ENCODE data around the gene TRIM72. TPM values are rescaled to one million over a fixed set of nuclear protein-coding genes. Genes with fewer than 3 reads are reported as not detected.
"Not testable (repeated sequence)": the region's sequence is repeated elsewhere in the genome, so short reads cannot be mapped to it uniquely, and the experiment has no call there.

Gene TRIM72
- total RNA-seq, 4 donors from 2014 or later: 76.7 to 101 (median 97.4) TPM

- no peak for ATAC-seq
- Histone ChIP-seq H3K4me3 (no peak overlapping the region), H3K27me3 (no peaks in the 10 kb centered on the region), H3K4me1 (no peaks in the 10 kb centered on the region), H3K9me3 (no peaks in the 10 kb centered on the region), H3K36me3 (no peaks in the 10 kb centered on the region), H3K27ac (no peak overlapping the region)
- no peak for DNase-seq
- in situ Hi-C loops (cut with MboI; ENCODE audit: low sequenced_read_pairs in 4 of 4): no loop called here
- intact Hi-C loops (cut with DNase I; ENCODE audit: low total_unique reads): no loop called here
- TF ChIP-seq POLR2A (IDR thresholded peaks at IDR 0.05) (no peak), CTCF (IDR thresholded peaks at IDR 0.05 in 4 of 5, conservative IDR thresholded peaks at IDR 0.05 in 1 of 5) (no peak)
These were observed 24.1 kb downstream of the TRIM72 start for GRCh38 chr16:31238041-31238440.

GRCh38 chr16:31242206-31242605, 28.3 kb downstream of the TRIM72 start:
- in situ Hi-C loops (cut with MboI; ENCODE audit: low sequenced_read_pairs in 4 of 4): no loop called here
- peak in 1 of 2 donors; percentile 29 for ATAC-seq
- no peak for TF ChIP-seq CTCF (IDR thresholded peaks at IDR 0.05 in 4 of 5, conservative IDR thresholded peaks at IDR 0.05 in 1 of 5)

DNA sequence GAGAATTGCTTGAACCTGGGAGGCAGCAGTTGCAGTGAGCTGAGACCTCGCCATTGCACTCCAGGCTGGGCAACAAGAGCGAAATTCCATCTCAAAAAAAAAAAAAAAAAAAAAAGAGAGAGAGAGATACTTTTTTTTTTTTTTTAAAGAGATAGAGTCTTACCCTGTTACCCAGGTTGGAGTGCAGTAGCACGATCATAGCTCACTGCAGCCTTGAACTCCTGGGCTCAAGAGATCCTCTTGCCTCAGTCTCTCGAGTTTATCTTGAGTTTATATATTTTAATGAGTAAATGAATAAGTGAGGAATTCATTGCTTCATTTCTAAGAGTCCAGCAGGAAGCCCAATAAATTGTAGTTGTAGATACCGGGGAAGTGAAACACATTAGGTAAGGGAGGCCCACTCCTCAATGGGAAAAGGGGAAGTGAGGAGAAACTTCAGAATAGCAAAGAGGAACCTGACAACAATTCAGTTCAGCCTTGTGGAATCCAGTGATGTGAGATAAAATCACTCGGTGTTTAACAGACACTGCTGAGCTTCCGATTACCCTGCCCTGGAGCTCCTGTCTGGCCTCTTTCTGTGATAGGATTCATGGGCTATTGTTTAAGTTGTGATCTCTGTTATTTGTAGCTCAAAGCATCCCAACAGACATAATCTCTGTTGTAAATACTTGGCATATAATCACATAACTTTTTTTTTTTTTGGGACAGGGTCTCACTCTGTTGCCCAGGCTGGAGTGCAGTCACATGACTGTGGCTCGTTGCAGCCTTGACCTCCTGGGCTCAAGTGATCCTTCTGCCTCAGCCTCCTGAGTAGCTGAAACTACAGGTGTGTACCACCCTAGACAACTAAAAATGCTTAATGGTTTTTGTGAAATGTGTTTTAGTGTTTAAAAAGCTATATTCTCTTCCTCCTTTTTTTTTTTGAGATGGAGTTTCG, 30.1 kb downstream of the TRIM72 start:
- ATAC-seq (peak in 1 of 2 donors; percentile 18), DNase-seq (no peak)
- no peaks in the 10 kb centered on the region for H3K9me3 ChIP-seq
- H3K4me1 ChIP-seq: no peaks in the 10 kb centered on the region
- TF ChIP-seq CTCF (IDR thresholded peaks at IDR 0.05 in 4 of 5, conservative IDR thresholded peaks at IDR 0.05 in 1 of 5) (no peak), POLR2A (IDR thresholded peaks at IDR 0.05) (no peak)
- intact Hi-C loops (cut with DNase I; ENCODE audit: low total_unique reads) (no loop called here), in situ Hi-C loops (cut with MboI; ENCODE audit: low sequenced_read_pairs in 4 of 4) (no loop called here)
- H3K27ac ChIP-seq: no peak overlapping the region
- no peaks in the 10 kb centered on the region for H3K36me3 ChIP-seq
- no peak overlapping the region for H3K4me3 ChIP-seq
- H3K27me3 ChIP-seq: peaks cover 0 to 3% (median 0%) of the 10 kb centered on the region in 3 donors

More at GRCh38 chr16:31242206-31242605, 28.3 kb downstream of the TRIM72 start:
- Histone ChIP-seq H3K4me3 (no peak overlapping the region), H3K27ac (no peak overlapping the region), H3K36me3 (no peaks in the 10 kb centered on the region), H3K27me3 (peaks cover 0 to 3% (median 0%) of the 10 kb centered on the region in 3 donors), H3K9me3 (no peaks in the 10 kb centered on the region), H3K4me1 (no peaks in the 10 kb centered on the region)
- no peak for DNase-seq
- intact Hi-C loops (cut with DNase I; ENCODE audit: low total_unique reads): no loop called here

DNA sequence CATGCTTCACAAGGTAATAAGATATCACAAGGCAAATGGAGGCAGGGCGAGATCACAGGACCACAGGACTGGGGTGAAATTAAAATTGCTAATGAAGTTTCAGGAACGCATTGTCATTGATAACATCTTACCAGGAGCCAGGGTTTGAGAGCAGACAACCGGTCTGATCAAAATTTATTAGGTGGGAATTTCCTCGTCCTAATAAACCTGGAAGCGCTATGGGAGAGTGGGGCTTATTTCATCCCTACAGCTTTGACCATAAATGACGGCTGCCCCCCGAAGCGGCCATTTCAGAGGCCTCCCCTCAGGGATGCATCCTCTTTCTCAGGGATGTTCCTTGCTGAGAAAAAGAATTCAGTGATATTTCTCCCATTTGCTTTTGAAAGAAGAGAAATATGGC, 31.7 kb downstream of the TRIM72 start:
- H3K27me3 ChIP-seq; intact Hi-C loops (cut with DNase I; ENCODE audit: low total_unique reads); DNase-seq; H3K9me3 ChIP-seq; H3K27ac ChIP-seq; H3K36me3 ChIP-seq; ATAC-seq; in situ Hi-C loops (cut with MboI; ENCODE audit: low sequenced_read_pairs in 4 of 4); H3K4me1 ChIP-seq; H3K4me3 ChIP-seq: not testable (repeated sequence)

- DNase-seq (no peak), ATAC-seq (no peak)
- in situ Hi-C loops (cut with MboI; ENCODE audit: low sequenced_read_pairs in 4 of 4) (no loop called here), intact Hi-C loops (cut with DNase I; ENCODE audit: low total_unique reads) (no loop called here)
- TF ChIP-seq POLR2A (IDR thresholded peaks at IDR 0.05) (no peak), CTCF (IDR thresholded peaks at IDR 0.05 in 4 of 5, conservative IDR thresholded peaks at IDR 0.05 in 1 of 5) (no peak)
- H3K36me3 ChIP-seq: no peaks in the 10 kb centered on the region
- H3K4me3 ChIP-seq: no peak overlapping the region
- no peak overlapping the region for H3K27ac ChIP-seq
- H3K9me3 ChIP-seq: no peaks in the 10 kb centered on the region
- no peaks in the 10 kb centered on the region for H3K4me1 ChIP-seq
- H3K27me3 ChIP-seq: peaks cover 0 to 3% (median 0%) of the 10 kb centered on the region in 3 donors
These were observed 32.4 kb downstream of the TRIM72 start for GRCh38 chr16:31246296-31246695.

Data from gastrocnemius medialis (tissue), 4 donors.